GM18909 (cell line): Measurements from ENCODE around the gene LRPAP1.

ENCODE experiments used
- ATAC-seq: cut with Tn5 transposase; IDR thresholded peaks from one replicate; pipeline ENCODE4 v1.9.1; 2021; ENCODE audit warnings: mild to moderate bottlenecking; ENCODE audit not compliant: unreplicated experiment, poor library complexity

The LRPAP1 gene

DNA sequence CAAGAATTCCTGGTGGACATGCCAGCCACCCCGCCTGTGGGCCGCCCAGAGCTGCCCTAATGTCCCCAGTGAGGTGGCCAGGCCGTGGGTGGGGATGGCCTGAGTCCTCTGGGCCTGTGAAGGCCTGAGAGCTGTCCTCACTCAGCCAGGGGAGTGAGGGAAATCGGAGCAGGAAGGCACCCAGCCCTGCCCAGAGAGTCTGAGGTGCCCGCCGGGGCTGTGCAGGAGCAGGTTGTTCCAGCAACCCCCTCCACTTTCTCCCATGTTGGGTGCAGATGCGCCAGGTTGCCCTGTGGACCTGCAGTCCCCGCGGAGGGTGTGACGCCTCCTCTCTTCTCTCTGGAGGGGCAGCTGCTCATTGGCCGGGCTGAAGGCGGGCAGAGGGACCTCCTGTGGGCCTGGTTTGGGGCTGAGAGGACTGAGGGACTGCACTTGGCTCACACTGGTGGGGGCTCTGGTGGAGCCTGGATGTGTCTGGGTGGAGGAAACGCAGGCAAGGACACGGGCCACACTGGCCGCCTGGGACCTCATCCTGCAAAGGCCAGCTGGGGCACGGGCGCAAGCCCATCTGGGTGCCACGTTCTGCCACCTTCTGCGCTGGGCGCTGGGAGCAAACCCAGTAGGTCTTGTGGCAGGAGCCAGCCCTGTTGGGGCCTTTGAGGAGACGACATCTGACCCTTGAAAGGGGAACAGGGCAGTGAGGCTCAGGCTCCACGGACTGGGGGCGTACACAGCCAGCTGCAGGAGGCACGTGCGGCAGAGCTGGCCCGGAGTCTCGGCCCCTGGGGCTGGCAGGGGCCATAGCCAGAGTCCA, 55.1 kb downstream of the LRPAP1 start:
- no peak for ATAC-seq

DNA sequence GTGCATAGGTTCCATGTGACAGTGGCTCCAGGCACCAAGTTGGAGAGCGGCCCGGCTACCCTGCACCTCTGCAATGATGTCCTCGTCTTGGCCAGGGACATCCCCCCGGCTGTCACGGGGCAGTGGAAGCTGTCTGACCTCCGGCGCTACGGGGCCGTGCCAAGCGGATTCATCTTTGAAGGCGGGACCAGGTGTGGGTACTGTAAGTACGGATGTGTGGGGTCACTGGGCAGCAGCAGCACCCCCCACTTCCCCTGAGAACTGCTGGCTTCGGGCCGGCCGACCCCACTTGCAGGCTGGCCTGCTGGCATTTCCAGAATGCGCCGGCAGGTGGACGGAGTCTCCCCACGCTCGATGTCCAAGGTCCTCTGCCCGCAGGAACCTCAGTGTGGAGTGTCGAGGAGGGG, 55.9 kb downstream of the LRPAP1 start:
- ATAC-seq = no peak

GRCh38 chr4:3475713-3476260, 56.4 kb downstream of the LRPAP1 start:
- ATAC-seq = no peak

DNA sequence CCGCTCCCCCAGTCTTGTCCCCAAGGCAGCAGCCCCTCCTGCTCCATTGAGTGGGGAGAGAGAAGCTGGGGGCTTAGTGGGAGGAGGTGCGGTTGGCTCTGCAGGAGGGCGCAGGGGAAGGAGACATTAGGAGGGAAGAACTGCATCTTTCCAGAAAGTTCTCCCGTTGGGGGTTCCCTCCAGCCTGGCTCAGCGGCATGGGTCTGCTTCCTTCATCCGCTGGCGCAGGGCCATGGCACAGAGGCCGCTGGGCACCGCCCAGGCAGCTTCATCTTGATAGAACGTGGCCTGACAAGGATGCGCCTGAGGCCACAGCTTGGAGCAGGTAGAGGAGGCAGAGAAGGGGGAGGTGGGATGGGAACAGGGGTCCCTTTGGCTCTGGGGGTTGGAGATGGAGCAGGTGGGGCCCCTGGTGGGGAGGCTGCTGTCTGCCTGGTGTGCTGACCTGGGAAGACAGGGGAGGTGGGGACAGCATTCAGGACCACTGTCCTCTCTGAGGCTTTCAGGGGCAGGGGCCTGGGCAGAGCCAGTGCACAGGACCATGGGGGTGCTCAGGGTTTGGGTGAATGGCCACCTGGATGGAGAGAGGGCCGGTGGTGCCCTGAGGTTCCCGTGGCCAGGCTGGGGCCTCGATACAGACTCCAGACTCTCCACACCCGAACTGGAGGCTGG, 57.0 kb downstream of the LRPAP1 start:
- no peak for ATAC-seq

DNA sequence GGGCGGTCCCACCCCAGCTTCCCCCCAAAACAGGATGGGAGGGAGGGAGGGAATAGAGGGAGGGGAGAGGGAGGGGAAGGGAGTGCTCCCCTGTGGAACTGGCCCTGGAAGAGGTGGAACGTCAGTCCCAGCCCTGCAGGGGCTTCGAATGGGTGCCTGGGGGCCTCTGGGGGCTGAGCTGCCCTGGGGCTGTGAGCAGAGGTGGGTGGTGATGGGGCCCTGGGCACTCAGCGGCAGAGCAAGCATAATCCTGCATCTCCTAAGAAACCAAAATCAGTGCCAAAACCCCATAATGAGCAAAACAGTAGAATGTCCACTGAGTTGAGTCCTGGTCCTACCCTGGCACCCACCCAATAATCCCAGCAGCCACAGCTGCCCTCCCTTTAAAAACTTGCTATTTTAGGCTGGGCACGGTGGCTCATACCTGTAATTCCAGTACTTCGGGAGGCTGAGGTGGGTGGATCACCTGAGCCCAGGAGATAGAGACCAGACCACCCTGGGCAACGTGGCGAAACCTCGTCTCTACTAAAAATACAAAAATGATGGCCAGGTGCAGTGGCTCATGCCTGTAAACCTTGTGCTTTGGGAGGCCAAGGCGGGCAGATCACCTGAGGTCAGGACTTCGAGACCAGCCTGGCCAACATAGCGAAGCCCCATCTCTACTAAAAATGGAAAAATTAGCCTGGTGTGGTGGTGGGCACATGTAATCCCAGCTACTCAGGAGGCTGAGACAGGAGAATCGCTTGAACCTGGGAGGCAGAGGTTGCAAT, 58.0 kb downstream of the LRPAP1 start:
- ATAC-seq = no peak

DNA sequence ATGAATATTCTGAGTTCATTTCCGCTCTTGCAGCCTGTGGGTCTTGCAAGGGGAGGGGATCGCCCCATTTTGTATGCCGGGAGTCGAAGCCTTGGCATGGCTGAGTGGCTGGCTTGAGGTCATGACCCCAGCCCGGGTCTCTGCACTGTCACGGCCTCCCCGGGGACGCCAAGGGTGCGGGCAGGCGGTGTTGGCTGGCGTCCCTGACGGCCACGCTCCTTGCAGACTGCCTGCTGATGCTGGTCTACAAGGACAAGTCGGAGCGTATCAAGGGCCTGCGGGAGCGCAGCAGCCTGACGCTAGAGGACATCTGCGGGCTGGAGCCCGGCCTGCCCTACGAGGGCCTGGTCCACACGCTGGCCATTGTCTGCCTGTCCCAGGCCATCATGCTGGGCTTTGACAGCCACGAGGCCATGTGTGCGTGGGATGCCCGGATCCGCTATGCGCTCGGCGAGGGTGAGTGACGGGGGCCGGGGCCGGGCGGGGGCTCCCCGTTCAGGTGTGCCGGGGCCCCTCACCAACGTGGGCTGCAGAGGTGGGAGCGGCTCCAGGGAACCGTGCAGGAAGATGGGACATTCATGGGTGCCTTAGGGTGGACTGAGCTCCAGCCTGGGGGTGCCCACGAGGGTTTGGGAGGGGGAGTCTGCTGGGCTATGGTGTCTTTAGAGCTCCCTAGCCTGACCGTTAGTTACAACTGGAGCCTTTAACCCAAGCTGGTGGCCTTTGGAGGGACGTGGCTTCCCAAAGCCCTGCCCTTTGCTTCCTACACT, 58.9 kb downstream of the LRPAP1 start:
- no peak for ATAC-seq

- ATAC-seq = no peak
These were observed 59.6 kb downstream of the LRPAP1 start for GRCh38 chr4:3472411-3473141.

DNA sequence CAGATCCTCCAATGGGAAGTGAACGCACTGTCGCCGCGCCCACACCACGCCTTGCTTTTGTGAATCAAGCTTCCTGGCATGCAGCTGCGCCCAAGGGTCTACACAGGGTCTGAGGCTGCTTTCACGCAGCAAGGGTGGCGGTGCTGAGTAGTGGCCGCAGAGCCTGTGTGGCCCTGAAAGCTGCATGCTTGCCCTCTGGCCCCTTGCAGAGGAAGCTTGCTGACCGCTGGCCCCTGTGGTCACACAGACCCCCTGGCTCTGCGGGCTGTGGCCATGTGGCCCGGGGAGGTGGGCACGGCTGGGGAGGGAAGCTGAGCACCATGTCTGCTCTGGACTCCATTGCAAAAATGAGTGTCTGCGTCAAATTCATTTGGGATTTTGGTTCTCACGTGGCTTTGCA, 60.3 kb downstream of the LRPAP1 start:
- ATAC-seq = no peak

GRCh38 chr4:3471098-3471760, 61.0 kb downstream of the LRPAP1 start:
- ATAC-seq = no peak

GRCh38 chr4:3470244-3471097, 61.8 kb downstream of the LRPAP1 start:
- no peak for ATAC-seq

DNA sequence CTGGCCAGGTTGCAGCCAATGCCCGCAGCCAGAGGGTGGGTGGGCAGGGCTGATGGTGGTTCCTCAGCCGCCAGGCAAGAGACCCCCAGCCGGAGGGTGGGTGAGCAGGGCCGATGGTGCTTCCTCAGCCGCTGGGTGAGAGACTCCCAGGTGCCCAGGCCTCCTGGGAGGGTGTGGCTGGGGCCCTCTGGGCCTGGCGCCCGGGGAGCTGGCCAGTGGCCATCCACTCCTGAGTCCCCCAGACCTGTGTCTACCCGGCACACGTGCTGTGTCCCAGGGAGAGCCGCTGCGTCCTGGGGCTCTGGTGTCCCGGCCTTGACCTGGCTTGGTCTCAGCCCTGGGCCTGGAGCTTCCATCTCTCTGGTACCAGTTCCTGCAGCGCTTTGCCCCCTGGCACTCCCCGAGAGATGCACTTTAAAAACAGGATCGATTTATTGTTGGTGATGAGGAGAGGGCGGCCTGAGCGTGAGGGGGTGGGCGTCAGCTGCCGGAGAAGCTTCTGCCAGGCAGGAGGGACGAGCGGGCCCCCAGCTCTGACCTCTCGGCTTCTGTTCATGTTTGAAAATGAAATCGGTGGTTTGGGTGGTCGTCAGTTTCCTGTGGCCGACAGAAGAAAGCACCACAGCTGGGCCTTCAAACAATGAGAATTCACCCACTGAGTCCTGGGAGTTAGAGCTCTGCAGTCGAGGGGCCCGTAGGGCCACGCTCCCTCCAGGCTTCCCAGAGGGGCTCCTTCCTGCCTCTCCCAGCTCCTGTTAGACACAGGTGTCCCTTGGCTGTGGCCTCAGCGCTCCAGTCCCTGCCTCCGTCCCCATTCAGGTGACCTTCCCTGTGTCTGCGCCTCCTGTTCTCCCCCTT, 62.6 kb downstream of the LRPAP1 start:
- ATAC-seq = no peak

DNA sequence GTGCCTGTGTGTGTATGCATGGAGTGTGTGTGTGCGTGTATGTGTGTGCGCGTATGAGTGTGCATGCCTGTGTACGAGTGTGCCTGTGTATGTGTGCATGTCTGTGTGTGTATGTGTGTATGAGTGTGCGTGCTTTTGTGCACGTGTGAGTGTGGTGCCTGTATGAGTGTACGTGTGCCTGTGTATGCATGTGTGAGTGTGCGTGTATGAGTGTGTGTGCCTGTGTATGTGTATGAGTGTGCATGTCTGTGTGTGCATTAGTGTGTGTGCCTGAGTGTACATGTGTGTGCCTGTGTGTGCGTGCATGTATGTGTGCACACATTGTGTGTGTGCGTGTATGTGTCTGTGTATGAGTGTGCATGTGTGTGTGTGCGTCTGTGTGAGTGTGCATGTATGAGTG, 63.4 kb downstream of the LRPAP1 start:
- ATAC-seq = no peak

GRCh38 chr4:3468154-3468553, 64.1 kb downstream of the LRPAP1 start:
- ATAC-seq = no peak

- no peak for ATAC-seq
These were observed 64.6 kb downstream of the LRPAP1 start for GRCh38 chr4:3467601-3468031.

GRCh38 chr4:3466691-3467600, 65.3 kb downstream of the LRPAP1 start:
- no peak for ATAC-seq
